Inferior parietal cortex (tissue), 1 donor: ENCODE results near the gene DCLK2.

Experiments
- DNase-seq: peaks from one replicate; pipeline ENCODE4 v3.0.0-alpha.2; 2016; ENCODE audit errors: extremely low spot score

DCLK2 gene

DNA sequence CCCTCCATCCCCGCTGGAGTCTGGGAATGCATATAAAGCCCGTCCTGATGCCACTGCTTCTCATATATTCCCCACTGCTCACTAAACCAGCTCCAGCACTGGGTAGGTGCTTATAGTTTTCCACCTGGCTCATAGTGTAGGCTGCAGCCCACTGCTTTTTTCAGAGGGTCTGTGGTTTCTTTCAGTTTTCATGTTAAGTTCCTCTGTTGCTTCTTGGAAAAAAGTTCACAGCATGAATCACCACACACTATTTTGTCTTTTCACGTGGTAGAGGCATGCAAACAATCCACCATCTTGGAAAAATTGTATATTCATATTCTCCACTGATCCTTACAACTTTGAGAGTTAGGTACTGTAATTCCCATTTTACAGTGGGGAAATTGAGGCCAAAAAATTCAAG is 39.4 kb downstream of the DCLK2 start:
- no peak for DNase-seq

DNA sequence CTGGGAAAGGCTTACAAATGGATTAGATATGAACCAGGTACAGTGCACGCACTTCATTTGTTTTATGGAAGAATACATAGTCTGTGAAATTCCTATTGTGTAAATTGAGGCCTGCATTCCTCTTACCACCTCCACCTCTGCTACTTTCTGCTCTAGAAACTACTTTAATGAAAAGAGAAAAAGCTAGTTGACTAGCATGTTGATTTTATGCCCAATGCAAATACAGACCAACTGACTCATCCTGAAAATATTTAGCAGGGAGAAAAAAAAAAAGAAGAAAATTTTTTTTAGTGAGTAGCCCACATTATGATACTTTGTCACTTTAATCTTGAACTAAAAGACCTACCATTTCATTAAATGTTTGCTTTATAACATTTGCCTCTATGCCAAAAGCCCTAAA is 41.2 kb downstream of the DCLK2 start:
- DNase-seq = no peak

DNA sequence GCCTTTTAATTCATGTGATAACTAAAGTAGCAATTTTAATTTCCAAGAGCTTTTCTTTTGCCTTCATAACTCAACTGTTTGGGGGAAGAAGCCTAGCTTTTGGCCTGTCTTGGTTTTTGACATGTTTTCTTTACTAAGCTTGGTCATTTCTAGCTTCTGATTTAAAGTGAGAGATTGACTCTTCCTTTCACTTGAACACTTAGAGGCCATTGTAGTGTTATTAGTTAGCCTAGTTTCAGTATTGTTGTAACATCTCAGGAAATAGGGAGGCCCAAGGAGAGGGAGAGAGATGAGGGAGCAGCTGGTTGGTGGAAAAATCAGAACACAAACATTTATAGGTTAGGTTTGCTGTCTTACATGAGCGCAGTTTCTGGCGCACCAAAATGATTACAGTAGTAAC is 44.8 kb downstream of the DCLK2 start:
- DNase-seq = no peak

DNA sequence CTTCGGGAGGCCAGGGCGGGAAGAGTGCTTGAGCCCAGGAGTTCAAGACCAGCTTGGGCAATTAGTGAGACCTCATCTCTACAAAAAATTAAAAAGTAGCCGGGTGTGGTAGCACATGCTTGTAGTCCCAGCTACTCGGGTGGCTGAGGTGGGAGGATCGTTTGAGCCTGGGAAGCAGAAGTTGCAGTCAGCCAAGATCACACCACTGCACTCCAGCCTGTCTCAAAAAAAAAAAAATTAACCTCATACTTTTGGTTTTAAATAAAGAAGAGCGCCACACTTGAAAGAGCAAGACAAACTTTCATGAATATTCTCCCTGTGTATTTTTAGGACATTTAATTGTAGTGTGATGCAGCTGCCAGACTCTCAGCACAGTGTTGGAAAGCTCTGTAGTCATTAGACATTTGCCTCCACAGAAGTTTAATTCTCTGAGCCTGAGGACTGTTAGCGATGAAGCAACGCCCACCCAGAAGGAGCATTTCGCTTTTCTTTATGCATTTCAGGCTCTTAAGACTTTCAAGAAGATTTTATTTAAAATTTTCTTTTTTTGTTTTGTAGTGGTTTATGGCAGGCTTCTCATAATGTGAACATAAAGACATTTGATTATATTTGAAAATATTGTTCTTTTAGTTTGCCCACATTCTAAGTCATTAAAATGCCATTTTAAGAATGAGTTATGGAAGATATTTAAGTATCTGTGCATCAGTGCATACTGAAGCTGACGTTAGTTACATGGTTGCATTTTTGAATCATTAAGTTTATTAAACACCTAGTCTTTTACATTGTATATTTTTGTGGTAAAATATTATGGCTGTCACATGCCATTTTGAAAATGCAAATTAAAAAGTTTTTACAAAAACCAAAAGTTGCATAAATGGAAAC is 45.8 kb downstream of the DCLK2 start:
- DNase-seq = peak; percentile 62

DNA sequence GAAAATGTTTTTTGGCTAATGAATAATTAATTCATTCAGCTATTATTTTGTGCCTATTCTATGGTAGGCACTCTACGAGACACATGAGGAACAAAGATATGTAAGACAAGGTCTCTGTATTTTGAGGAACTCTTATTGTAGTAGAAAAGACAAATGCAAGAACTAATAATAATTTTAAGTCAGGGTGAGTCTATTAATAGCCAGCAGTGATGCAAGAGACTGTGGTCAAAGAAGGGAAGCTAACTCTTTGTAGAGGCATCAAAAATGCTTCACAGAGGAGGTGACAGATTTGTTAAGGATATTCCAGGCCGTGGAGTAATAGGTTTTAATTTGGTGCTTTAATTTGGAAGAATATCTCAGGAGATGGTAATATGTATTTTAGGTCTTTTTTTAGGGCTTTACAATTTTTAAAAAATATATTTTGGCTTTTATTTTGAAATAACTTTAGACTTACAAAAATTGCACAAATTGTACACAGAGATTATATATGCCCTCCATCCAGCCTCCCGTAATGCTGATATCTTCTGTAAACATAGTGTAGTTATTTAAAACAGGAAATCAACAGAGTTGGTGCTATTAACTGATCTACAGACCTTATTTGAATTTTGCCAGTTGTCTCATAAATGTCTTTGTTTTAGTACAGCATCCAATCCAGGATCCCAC is 48.1 kb downstream of the DCLK2 start:
- no peak for DNase-seq

DNA sequence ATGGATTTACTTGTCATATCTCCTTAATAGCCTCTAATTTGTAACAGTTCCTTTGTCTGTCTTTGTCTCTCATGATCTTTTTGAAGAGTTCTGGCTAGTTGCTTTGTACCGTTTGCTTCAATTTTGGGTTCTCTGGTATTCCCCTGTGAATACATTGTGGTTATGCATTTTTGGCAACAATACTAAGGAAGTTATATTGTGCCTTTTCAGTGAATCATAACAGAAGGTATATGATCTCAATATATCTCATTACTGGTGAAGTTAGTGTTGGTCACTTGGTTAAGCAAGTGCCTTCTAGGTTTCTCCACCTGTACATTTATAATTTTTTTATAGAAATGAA is 48.6 kb downstream of the DCLK2 start:
- DNase-seq = no peak

DNA sequence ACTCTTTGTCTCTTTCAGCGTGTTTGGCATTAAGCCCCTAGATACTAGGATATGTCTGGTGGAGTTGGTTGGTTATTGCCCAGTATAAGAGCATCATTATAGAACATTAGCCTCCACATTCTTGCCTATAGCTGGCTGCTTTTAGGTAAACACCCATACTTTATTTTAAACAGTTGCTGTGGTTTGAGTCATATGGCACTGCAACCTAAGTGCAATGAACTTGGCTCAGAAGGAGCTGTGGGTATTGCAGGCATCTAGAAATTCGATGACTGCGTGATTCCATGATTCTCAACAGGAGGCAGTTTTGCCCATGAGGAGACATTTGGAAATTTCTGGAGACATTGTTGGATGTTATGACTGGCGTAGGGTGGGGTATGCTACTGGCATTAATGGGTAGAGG is 49.5 kb downstream of the DCLK2 start:
- DNase-seq = no peak

DNA sequence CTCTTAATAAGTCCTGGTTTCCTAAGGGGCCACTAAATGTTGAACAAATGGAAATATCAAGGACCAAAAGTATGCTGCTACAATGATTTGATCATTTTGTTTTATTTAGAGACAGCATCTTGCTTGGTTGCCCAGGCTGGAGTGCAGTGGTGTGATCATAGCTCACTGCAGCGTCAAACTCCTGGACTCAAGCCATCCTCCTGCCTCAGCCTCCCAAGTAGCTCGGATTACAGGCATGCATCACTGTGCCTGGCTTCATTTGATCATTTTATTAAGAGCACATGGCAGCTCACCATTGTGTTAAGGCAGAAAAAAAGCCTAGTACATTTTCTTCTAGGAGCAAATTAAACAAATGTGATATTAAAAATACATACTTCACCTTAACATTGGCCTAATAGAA is 52.7 kb downstream of the DCLK2 start:
- no peak for DNase-seq

DNA sequence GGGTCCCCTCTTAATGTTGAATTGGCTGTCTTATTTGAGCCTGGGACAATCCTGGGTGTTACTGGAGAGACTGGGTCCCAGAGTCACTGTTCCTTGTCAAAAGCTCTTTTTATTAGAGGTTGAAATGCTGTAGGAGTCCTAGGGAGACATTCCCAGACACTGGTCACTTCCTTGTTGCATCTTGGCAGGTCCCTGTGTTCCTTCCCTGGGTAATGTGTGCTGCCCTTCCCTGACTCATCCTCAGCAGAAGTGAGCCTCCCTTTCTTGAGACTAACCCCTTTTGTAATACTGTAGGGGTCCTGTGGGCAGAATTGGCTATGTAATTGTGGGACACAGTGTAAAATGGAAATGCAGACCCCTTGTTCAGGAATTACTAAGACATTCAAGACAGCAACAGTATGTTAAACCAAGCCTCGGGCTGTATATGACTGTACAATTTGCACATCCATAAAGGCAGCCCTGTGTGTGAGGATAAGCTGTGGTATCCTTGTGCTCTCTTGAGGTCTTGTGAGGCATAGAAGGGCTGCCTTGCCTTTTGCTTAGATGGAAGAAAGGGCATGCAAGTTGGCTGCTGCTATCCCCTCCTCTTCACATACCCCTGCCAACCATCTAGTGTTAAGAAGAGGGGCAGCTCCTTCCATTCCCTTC is 53.5 kb downstream of the DCLK2 start:
- DNase-seq = no peak

DNA sequence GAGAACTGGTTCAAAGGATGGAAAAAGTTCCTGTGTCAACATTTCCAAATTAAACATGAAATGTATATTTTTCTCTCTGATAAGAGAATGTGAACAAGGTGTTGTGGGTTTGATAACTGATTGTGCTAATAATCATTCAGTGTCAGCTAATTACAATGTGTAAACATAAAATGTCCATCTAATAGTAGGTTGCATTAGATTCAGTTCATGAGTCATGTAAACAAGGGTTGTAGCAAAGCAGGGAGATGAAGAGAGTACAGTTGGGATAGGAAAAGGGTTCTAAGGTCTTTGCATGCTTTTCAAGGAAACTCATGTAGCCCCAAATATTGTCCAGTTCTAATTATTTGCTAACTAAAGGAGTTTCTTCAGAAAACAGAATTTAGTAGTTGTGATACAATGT is 55.4 kb downstream of the DCLK2 start:
- no peak for DNase-seq

DNA sequence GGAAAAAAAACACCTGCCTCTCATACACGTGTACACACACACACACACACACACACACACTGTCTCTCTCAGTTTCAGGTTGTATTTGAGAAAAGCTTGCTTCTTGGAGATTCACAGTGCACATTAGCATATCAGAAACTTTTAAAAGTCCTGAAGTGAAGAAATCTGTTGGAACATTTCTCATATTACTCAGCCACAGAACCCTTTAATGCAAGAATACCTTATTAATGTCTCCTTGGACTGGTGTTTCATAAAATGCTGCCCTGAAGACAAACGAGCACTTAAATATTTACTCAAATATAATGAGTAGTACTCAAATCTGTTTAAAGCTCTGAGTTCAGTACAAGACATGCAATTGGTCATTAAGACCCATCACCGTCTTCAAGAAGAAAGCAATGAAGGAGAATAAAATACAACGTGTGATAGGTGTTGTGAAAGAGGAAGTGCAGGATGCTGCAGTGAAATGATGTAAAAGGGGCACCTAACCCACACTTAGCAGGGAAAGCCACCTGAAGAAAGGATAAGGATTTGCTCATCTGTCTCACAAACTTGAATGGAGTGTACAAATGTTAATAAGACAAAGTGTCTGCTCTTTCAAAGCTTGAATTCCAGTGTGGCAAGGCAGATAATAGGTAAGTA is 57.0 kb downstream of the DCLK2 start:
- no peak for DNase-seq

DNA sequence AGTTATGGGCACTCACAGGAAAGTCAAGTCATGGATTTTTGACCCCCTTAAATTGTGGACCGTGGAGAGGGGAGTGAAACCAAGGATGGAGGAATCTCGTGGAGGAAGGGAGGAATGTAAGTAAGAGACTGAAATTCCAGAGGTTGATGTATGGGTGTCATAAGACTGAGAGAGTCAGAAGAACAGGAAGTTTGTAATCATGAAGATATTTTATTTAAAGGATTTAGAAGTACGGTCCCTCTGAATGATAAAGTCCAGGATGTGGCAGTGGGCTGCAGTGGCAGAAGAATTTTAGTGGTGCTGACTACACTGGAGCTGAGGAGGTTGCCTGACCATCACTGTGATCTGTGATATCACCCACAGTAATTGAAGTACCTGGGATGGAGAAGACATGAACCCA is 57.8 kb downstream of the DCLK2 start:
- no peak for DNase-seq

DNA sequence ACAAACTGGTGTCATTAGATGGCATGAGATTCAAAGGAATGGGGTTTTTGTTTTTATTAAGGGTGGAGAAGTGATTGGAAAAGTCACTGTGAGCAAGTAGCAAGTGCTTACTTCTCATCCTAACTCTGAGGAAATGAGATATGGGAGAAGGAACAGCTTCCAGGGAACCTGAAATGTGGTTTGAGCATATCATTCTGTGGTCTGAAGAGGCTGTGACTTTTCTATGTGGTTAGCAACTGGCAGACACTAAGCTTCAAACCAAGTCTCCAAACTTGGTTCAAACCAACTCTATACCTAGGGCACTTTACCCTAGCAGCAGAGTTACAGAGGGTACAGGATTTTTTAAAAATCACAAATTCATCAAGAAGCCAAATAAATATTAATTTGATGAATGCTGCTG is 58.2 kb downstream of the DCLK2 start:
- DNase-seq = no peak

DNA sequence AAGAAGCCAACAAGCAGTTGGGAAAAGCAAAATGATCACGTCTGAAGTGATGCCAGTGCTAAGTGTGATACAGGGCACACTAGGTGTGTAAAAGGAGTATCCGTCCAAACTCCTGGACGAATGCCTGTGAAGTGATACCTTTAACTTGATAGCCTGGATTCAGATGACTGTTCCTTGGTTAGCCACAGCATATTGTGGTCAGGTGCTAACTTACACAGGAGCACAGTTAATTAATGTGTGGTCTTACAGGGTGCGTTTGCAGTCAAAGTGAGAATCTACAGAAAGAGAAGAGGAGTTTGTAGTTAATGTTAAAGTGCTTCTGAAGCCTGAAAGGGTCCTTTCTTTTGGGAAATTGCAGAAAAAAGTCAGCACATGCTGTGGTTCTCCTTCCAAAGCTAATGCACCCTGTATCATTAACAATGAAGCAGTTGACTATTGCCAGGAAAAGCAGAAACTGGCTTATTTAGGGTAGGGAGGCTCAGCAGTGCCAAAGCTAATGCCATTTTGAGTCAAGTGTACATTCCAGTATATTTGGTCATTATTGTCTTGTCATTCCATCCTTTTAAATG is 61.1 kb downstream of the DCLK2 start:
- DNase-seq = no peak

DNA sequence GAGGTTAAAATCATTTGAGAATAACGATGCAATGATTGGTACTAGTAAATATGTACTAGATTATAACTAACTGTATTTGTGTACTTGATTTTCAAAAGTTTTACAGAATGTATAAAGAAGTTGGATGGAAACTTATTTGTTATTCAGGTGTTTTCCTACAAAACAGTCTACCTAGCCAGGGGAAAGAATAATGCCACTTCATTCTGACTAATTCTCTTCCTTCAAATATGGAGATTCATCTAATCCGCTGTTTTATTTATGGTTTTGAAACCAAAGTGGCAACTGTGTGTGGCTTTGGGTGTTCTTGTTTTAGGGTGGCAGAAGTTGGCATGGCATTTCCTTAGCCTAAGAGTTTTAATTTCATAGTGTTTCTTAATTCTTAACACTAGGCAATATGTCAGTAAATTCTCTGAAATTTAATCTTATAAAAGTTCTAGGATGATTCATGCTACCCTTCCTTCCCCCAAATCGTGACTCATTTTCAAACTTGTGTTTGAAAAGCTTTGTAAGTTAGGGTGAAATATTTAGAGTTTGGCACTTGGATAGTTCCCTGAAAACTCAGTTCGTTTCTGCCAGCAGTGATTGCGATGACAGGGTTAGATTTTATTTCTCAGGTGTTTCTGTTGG is 62.6 kb downstream of the DCLK2 start:
- peak; percentile 40 for DNase-seq

DNA sequence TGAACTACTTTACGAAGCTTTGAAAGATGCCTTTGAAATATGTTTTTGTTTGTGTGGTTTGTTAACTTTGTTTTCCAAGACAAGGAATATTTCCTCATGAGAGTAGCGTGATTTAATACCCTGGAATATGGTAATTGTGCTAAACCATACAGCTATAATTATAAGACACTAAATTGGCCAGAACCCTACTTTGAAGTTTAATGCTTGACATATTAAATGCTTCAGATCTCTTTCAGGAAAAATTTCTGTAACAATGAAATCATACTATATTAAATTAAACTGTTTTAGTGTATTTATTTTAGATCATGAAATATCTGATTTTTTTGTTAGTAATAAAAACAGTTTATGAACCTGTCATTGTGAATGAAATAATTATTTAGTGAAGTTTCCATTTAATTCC is 63.5 kb downstream of the DCLK2 start:
- DNase-seq = no peak

DNA sequence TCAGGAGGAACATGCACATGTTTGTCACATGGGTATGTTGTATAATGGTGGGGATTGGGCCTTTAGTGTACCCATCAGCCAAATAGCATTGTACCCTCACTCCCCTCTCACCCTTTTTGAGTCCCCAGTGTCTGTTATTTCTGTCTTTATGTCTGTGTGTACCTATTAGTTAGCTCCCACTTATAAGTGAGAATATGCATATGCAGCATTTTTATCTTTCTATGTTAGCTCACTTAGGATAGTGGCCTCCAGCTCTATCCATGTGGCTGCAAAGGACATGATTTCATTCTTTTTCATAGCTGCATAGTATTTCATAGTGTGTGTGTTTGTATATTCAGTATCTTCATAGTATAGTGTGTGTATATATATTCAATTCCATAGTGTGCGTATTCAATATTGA is 64.6 kb downstream of the DCLK2 start:
- no peak for DNase-seq

DNA sequence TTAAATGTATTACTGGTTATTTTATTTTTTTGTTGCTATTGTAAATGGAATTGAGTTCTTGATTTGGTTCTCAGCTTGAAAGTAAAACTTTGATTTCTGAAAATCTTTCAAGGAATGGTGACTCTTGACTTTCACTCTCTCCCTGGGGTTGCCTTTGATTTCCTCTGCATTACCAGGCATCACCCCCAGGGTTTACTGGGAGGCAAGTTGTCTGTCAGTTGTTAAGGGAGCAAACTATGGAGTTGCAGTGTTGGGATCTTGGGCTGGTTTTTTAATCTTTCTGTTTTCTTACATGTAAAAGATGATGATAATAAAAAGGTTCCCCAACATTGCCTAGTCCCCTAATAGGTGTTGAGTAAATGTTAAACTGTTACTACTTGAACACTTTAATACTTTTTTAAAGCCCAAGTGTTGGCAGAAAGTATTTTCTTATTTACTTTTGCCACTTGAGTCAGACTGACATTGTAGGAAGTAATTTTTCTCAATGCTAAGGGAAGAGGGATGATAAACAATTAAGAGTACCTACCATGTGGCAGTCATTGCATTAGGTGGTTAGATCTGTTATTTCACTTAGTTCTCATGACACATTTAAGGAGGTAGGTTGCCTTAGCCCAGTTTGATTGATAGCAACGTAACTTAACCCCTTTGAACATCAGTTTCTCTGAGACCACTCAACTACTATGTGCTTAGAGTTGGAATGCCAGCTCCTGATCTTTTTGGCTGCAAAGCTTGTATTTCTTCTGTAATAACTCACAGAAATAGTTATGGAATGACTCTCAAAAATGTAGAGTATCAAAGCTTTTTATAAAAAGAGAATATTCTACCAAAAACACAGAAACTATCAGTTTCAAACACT is 67.1 kb downstream of the DCLK2 start:
- no peak for DNase-seq

DNA sequence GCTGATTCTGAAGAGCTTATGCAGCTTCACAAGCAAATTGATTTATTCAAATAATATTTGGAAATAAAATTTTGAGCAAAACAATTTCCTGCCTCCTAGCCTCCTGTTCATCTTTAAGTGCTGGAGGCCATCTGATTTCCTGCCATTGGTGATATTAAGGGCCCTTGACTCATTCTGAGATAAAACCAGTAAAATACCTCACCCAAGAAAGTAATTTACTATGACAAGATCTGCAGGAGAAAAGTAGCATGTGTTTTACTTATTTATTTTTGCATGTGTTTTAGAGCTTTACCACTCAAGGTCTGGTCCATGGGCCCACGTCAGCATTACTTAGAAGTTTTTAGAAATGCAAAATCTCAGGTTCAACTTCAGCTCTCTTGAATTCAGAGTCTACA is 67.7 kb downstream of the DCLK2 start:
- DNase-seq = no peak

DNA sequence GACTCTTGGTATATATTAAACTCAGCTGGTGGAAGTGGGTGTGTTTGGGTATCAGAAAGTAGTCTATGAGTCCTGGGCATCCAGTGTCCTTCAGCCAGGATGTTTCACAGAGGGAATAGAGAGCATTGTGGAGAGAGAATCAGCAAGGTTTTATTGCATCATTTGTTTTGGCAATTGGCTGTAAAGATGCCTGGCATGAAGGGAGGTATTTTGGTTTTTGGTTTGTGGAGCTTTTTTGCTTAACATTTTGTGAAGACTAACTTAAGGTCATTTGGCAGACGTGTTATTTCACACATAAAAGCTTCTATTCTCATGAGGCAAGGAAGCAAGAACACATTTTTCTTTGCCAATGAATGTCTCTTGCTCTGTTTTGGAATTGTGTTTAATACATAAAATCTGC is 71.1 kb downstream of the DCLK2 start:
- DNase-seq = peak; percentile 44

DNA sequence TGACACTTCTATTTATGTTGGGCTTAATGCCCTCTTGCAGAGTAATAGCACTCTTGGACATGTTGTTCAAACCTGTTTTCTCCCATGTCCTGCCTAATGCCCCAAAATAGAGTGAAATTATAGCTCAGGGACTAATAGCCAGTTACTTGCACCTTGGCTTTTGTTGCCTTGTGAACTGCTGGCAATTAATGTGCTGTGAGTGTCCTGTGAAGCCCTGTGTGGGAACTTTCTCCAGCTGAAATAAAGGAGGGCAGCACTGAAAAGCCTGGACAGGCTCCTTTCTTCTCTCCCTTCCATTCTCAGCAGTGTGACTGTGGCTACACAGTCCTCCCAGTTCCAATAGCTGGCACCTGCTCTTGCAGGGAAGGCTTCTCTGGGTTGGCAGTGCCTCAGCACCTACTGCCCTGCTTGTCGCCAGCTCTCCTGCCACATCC is 72.4 kb downstream of the DCLK2 start:
- DNase-seq = no peak
